Dermis blood vessel endothelial cell (primary cell): ENCODE measurements around the gene PER2. TPM values are rescaled to one million over a fixed set of nuclear protein-coding genes. Genes with fewer than 3 reads are reported as not detected.

Experiments
- DNase-seq: peaks from one replicate; pipeline ENCODE4 v3.0.0; 2010
- total RNA-seq: library from RNA; depleted of rRNA; stranded (reverse); fragments of >200 nt; gene quantifications from 2 replicates; pipeline ENCODE4 v1.2.3, GENCODE V29; 2014

PER2 gene
- total RNA-seq, 1 donor from 2014 or later = 1.2 TPM

DNA sequence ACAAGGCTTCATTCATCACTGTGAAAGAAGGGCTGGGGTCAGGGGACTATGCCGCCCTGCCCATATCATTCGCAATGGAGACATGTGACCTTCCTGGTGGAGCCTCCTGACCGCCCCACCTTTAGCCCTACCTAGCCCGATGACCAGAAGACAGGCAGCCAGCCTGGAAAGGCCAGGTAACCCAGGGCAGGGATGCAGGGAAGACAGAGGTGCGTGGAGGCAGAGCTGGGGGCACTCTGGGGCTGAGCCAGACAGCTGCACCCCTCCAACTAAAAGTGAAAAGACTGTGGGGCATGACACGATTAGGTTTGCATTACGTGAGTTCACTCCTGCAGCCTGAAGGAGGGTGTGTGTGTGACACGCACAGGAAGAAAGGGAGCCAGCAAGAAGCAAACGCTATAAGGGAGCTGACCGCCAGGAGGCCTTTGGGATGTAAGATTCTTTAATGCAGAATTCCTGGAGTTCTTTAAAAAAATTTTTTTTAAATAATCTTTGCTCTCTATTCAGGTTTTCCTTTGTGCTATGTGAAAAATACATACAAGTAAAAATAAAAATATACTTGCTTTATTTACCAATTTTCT lies 44.8 kb downstream of the PER2 start:
- DNase-seq = no peak

DNA sequence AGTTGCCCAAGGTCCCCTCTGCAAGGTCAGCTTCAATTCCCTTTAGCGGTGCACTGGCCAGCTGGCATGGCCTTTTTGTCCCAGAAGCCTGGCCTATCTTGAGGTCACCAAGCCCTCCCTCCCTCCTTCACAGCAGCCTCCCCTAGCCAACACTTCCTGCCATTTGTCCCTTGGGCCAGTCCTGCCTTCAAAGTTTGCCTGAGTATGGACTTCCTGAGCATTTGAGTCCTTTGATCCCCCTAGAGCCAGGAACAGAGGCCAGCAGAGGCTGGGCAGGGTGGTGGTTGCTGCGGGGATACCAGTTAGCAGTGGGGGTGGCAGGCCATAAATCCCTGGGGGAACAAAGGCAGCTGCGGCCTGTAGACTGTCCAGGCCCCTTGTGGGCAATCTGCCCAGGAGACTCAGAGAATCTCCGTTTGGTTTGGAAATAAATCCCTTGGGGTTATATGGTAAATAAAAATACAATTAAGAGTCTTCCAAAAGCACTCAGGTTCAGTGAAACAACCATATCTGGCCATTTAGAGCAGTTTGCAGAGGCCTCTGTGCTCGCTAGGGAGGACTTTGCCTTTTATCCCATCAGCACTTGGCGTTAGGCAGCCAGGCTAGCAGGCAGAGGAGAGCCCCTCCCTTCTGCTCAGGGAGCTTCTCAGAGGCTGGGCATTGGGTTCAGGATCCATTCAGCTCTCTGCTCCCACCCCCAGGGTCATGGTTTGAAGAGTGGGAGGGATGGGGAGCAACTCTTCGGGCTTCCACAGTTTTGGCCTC lies 45.5 kb downstream of the PER2 start:
- no peak for DNase-seq

DNA sequence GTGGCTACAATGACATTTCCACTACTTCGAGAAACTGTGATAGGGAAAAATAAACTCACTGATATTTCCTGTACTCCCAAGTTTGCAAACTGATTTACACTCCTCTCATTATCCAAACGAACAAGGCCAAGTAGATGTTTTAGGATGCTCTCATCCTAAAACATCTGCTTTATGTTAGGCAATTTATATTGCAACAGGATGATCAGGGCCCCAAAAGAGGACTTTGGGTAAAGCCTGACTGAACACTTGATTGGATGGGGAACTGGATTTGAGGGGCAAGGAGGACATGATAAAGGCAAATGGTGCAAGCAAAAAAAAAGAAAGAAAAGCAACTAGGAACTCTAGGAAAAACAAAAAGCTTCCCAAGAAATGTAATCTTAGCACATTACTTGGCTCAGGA lies 46.4 kb downstream of the PER2 start:
- DNase-seq = no peak

DNA sequence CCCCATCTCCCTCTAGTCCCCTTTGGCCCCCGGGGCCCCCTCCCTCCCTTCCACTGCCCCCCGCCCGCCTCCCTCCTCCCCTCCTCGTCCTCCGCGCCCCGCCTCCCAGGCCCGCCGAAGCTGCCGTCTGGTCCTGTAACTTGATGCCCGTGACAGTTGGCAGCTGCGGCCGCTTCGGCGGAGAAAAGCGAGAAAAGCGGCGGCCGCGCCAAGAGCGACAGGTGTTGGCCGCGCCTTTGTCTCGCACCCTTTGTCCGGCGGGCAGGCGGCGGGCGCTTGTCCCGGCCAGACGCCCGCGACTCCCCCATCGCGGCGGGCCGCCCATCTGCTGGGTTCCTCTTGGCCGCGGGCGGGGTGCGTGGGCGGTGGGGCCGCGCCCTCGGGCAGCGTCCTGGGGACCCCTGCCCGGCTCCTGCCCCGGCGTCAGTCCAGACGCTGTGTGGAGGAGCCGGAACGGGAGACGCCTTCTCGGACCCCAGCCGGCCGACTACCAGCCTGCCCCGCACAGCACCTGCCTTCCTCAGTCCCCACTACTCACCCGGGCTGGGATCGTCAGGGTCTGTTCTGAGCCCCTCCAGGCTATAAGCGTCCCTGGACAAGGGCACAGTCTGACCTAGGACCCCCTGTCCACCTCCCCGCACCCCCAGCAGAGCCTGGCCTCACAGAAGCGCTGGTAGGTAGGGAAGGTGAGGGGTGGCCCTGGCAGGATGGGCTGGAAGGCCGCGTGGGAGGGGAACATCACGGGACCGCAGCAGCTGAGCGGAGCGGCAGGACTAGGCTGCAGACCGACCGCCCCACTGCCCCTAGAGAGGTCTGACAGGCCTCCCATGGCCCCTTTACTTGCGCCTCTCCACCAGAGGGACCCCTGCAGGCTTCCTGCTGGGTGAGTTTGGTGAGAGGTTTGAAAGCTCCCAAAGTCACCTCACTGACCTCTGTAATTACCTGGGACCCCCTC lies 47.4 kb downstream of the PER2 start:
- peak; percentile 30 for DNase-seq

DNA sequence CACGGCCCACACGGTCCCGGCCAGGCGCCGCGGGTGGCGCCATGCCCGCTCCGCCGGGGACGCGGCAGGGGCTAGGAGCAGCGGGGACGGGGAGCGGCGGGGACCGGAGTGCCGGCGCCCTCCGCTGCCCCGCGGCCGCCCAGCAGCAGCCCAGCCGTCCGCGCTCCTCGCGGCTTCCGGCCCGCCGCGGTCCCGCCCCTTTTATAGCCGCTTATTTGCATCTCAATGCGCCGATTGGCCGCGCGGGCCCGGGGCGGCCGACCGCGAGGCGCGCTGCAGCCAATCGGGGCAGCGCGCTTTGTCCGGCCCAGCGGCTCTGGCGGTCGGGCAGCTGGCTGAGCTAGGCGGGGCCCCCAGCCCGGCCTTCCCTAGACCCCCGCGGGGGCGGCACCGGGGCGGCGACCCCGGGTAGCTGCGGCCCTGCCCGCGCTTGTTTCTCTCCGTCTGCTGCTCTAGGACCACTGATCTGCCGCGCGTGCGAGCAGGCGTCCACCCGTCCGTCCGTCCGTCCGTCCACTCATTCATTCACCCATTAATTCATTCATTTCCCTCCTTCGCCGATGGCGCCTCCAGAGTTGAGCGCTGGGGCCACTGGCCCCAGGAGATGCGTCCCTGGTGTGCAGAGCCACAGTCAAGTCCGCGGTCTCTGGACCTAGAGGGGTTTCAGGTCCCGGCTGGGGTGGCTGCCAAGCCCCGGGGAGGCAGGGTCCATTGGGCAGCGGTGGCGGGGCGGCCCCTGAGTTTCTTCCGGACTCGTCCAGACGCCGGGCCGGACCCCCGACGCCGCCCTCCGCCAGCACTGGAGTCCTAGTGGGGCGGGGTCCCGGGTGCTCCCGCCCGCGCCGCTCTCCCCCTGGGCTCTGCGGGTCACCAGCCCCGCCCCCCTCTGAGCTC lies 48.3 kb downstream of the PER2 start, which contains the start of gene HES6:
Gene HES6 (minus strand): TSS at position 176 of the 894 bp plus-strand sequence. CDS start 133 bp downstream, at position 43.
- DNase-seq = peak; percentile 91

DNA sequence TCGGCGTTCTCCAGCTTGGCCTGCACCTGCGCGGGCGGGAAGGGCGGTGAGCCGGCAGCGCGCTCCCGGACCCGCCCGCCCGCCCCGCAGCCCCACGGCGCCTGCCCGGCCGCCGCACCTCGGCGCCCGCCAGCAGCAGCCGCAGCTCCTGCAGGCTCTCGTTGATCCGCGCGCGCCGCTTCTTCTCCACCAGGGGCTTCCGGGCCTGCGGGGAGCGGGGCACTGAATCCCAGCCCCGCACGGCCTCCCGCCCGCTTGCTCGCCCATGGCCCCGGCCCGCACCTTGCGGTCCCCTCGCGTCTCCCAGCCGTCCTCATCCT lies 48.9 kb downstream of the PER2 start:
- DNase-seq = no peak

DNA sequence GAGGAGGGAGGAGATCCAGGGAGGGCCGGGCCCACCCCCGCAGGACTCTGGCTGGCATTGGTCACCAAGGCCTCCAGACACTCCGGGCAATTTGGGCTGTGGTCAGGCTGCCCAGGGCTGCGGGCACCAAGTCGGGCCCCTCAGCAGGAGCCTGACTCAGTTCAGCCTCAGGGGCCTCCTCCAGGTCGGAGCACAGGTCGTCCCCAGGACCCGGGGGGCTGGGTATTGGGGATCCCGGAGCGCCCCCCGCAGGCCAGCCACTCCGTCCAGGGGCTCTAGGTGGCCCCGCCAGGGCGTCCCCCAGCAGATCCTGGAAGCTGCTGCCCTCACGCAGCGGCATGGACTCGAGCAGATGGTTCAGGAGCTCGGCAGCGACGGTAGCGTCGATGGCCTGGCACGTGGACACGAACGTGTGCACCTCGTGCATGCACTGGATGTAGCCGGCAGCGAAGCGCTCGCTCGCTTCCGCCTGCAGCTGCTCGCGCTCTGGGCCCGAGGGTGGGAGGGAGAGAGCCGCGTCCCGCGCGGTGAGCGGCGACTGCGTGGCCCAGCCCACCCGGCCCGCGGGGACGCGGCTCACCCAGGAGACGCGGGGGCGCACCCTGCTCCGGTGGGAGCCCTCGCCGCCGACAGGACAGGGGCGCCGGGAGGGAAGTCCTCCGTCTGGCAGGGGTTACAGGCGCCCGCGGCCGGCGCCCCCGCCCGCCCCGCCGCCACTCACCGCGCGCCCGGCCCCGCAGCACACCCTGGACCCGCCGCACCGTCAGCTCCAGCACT lies 49.5 kb downstream of the PER2 start:
- peak; percentile 25 for DNase-seq

DNA sequence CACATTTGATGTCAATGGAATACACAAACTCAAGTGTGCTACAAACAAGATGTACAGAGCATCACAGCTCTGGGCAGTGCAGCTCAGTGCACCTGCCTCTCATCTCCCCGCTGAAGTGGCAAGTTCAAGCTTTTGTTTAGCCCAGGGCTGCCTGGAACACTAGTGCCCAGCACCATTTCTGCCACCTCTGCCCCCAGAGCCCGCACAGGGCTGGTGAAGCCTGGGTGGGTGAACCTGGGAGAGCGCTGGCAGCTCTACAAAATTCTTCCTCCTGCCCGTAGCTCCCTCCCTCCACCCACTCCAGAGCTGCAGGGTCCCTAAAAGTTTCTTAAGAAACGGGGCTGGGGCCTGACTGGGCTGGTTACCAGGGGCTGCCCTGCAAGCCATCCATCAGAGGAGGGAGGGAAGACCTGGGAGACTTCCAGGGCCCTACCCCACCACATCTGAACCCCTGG lies 50.1 kb downstream of the PER2 start:
- DNase-seq = no peak

DNA sequence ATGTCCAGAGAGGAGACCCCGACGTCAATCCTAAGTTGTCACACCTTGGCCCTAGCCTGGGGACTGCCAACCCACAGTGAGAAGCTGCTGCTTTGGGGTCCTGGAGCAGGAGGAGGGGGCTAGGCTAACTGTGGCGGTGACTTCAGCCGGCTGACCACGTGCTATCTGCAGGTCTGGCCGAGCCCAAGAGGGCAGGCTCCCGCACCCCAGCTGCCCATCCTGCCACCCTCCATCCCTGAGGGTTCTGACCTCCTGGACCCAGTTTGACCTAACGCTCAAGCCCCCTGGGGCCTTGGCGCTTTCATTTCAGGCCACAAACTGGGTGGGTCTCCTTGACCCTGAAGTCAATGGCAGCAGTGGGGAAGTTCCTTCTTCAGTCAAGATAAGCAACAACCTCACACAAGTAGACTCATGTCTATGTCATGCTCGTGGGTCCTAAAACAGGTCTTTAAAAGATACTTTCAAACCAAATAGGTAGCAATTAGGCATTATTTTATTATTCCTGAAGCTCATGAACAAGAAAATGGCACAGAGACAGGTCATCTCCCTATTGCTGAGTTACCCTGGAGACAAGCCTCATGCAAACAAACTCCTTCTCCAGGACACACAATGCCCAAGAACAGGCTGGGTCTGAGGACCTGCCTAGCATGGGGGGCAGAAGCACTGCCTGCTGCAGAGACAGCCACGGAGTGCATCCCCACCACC lies 50.8 kb downstream of the PER2 start:
- no peak for DNase-seq

DNA sequence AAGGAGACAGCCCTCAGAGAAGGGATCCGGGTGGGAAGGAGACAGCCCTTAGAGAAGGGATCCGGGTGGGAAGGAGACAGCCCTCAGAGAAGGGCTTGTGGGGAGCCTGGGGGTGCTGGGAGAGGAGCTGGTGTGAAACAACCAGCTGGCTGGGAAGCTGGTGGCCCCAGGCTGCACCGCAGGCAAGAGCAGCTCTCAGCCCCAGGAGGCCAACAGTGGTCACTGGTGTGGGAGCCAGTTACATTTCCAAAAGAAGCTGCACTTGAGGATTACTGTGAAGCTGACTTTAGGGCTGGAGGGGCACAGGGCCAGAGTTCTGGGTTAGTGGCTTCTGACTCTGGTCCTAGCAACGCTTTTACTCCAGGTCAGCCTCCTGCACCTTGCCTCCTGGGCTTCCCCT lies 51.8 kb downstream of the PER2 start:
- no peak for DNase-seq

DNA sequence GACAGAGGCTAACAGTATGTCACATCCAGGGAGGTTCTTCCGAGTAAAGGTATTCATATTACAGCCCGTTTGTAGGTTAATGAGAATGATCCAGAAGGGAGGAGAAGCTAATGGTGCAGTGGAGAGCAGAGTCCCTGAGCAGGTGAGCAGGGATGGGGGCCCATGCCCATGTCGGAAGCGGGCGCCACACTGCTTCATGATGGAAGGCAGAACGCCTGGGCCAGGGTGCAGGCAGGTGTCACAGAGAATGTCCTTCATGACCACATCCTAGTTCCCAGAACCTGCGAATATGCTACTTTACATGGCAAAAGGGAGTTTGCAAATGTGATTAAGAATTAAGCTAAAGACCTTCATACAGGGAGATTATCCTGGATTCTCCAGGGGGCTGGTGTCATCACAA lies 52.6 kb downstream of the PER2 start:
- no peak for DNase-seq

DNA sequence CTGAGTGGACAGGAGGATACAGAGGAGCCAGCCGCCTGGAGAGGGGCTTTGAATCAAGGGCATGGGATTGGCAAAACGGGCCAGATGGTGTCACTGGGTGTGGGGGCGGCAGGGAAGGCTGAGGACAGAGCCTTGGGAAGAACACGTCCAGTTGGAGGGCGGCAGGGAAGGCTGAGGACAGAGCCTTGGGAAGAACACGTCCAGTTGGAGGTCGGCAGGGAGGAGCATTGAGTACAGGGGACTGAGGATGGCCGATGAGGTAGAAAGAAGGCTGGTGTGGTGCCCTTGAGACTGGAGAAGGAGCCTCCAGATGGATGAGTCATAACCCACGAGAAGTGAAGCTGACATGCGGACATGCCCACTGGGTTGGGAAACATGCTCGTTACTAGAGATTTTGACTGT lies 53.1 kb downstream of the PER2 start:
- DNase-seq = no peak

DNA sequence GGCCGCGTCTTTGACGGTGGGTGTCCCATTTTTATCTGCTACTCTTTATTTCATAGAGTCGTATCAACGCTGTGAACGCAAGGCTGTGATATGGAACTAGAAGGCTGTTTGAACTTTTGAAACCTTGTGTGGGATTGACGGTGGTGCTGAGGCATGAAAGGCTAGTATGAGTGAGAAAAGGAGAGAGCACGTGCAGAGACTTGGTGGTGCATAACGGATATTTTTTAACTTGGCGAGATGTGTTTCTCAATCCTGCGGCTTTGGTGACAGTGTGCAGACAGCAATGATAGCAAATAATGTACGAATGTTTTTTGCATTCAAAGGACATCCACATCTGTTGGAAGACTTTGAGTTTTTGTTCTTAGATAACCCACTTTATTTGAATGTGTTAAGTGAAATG lies 54.8 kb downstream of the PER2 start:
- DNase-seq = no peak

DNA sequence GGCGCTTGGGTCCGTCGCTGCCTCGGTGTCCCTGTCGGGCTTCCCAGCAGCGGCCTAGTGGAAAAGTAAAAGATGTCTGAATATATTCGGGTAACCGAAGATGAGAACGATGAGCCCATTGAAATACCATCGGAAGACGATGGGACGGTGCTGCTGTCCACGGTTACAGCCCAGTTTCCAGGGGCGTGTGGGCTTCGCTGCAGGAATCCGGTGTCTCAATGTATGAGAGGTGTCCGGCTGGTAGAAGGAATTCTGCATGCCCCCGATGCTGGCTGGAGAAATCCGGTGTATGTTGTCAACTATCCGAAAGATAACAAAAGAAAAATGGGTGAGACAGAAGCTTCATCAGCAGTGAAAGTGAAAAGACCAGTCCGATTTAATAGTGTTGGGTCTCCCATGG lies 56.6 kb downstream of the PER2 start:
- no peak for DNase-seq

DNA sequence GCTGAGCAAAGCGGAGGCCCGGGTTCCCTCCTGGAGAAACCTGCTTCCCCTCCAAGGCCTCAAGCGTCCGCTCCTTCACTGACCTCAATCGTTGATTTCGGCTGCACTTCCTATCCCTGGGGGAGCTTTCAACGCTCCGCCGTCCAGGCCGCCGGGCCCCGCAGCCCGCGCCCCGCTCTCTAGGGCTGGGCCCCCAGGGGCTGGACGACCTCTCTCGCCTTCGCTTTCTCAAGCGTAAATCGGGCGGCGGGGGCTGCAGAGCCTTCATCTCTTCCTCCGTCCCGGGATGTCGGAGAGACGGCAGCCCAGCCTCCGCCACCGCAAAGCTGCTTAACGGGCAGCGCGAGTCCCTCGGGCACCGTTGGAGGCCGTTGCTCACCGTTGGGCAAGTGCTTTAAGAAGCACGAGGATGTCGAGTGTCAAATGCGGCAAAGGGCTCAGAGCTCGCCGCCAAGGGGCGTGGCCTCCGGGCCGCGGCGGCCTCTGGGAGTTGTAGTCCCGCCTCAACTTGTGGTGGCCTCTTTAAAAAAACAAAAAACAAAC lies 57.1 kb downstream of the PER2 start:
- peak; percentile 73 for DNase-seq

DNA sequence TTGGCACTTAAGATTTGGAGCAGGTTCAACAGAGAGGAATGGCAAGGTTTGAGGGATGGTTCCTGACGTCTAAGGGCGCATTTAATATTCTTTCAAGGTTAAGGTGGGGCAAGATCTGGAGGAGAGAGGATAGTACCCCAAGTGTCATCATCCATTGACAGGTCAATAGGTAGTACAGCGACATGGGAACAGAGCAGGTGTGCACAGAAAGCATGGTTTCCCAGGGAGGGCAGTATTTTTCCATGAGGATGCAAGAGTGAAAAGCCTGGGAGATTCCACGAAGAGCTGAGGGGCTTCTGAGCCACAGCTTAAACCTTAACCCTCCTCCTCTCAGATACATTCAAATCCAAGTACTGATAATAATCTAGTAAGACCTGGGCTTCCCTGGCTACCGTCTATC lies 57.7 kb downstream of the PER2 start:
- no peak for DNase-seq

DNA sequence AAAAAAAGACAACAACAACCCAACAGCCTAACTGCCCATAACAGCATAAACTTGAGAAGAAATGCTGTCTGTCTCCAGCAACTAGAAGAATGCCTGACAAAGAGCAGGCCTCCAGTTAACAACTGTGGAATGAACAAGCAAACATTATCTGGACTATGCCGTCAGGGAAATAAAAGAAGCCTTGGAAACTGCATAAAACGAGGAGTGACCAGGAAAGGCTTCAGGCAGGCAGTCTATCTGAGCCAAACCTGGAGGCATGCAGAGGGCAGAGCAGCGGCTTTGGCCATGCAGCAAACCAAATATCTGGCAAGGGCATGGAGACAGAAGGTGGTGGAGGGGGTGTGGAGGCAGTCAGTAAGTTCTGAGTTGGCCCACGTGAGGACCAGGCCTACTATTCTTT lies 59.7 kb downstream of the PER2 start:
- no peak for DNase-seq

DNA sequence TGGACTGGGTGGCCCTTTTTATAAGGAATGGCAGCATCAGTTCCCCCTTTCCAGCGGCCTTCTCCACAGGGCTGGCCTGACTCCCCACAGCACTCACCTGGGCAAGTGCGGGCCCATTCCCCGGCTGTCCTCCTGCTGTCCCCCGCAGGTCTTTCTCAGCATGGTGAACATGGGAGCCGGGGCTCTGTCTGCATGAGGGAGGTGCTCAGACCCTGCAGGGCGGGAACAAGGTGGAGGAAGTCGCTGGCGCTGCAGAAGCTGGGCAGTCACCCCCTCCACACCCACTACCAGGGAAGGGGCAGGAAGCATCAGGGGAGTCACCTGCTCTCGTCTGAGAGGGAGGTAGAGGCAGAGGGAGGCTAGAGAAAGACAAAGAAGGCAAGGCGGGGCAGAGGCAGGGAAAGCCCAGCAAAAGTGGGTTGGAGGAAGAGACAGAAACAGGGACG lies 60.8 kb downstream of the PER2 start:
- no peak for DNase-seq

DNA sequence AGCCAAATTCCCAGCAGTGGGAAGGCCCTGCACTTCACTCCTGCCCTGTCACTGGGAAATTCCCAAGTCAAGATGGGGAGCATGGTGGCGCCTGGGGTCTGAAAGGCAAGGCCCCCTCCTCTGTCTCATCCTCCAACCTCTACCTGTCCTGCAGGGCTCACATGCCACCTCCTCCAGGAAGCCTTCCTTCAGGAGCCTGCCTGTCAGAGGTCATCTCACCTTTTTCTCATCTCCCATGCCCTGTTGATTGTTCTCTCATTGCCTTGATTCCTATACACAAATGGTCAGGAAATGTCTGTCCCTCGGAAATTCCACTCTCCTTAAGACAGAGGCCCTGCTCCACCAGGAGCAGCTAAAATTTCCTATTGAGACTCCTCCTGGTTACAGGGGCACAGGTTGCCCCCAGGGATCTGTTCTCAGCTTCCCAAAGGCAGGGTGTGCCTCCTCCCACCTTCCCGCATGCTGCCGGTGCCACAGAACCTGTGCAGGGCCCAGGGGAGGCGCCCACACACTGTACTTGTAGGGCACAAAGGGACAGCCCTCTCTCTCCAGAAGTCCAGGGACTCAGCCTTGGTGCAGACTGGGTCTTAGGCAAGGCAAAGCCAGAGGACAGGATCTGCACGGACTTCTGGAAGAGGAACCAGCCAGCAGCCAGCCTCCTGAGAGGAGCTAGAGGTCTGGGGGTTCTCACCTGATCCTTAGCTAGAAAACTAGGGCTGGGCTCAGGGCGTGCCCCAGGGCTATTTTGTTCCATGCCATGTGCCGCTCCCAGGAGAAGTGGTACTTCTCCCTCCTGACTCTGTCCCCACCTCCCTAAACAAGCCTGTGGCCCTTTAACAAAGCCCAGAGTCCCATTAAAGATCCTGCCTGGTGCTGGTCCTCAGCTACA lies 61.5 kb downstream of the PER2 start:
- DNase-seq = no peak
